ENCODE measurements around the gene COL25A1.

The COL25A1 gene

DNA sequence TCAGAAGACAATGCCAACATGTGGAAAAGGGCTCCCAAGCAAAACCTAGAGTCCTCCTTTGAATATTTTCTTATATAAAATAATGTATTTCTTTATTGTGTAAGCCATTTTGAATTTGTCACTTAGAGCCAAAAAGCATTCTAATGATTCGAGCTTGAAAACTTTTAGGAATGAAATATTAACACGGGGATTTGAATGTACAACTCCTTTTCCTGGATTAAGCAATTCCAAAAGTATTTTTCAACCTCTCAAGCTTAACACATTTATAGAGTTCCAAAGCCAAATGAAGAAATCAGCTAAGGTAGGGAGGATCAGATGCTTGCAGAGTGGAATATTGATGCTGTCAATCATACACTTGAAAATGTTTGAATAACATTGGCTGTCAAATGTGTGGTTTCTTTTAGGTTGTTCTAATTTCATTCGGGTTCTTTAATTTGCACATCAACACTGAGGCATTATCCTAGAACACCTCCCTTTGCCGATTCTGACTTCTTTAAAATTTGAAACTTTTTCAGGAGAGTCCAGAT, 472.4 kb downstream of the COL25A1 start:
- H3K4me2 ChIP-seq (ENCODE audit: low read length): peak overlapping the region; percentile 6; the same call in 1 of the 2 replicates
- peaks cover 10% of the 10 kb centered on the region for H3K4me1 ChIP-seq (ENCODE audit: low read length)
- no peaks in the 10 kb centered on the region for H3K9me3 ChIP-seq (ENCODE audit: insufficient read depth, low read length)
- no peak overlapping the region for H3K4me3 ChIP-seq (ENCODE audit: low read length)
- H3K9ac ChIP-seq (ENCODE audit: low read length): no peak overlapping the region
- TF ChIP-seq, protein P1, sequence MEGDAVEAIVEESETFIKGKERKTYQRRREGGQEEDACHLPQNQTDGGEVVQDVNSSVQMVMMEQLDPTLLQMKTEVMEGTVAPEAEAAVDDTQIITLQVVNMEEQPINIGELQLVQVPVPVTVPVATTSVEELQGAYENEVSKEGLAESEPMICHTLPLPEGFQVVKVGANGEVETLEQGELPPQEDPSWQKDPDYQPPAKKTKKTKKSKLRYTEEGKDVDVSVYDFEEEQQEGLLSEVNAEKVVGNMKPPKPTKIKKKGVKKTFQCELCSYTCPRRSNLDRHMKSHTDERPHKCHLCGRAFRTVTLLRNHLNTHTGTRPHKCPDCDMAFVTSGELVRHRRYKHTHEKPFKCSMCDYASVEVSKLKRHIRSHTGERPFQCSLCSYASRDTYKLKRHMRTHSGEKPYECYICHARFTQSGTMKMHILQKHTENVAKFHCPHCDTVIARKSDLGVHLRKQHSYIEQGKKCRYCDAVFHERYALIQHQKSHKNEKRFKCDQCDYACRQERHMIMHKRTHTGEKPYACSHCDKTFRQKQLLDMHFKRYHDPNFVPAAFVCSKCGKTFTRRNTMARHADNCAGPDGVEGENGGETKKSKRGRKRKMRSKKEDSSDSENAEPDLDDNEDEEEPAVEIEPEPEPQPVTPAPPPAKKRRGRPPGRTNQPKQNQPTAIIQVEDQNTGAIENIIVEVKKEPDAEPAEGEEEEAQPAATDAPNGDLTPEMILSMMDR (IDR thresholded peaks at IDR 0.05; ENCODE audit: low read depth, low read length): no peak
- TF ChIP-seq EZH2phosphoT487 (IDR thresholded peaks at IDR 0.05; ENCODE audit: low read depth): no peak
- no peaks in the 10 kb centered on the region for H4K20me1 ChIP-seq (ENCODE audit: insufficient read depth, low read length)
- no peak overlapping the region for H2AFZ ChIP-seq (ENCODE audit: low read depth, low read length)
- no peak overlapping the region for H3K27ac ChIP-seq (ENCODE audit: low read length)
- H3K79me2 ChIP-seq (ENCODE audit: low read length): no peaks in the 10 kb centered on the region
- H3K27me3 ChIP-seq (ENCODE audit: low read depth, low read length): peaks cover 12% of the 10 kb centered on the region
- H3K36me3 ChIP-seq (replicated peaks; ENCODE audit: low read depth, low read length): no peaks in the 10 kb centered on the region

DNA sequence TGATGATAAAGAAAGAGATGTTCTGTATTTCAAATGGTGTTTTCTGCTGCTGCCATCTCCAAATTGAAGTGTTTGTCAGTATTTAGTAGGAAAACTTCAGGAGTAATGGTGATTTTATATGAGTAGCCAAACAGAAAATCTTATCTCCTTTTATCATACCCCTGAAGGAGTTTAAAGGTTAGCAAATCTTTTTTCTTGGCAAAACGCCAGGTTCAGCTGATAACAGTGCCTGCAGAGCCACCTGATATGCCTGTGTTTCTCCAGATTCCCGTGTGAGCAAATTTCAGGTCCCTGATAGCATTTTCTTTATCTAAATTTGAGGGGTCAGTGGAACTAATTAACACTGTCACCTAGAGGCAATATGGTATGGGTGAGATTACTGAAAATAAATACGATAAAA, 473.8 kb downstream of the COL25A1 start:
- no peak overlapping the region for H3K27ac ChIP-seq (ENCODE audit: low read length)
- H3K9me3 ChIP-seq (ENCODE audit: insufficient read depth, low read length): no peaks in the 10 kb centered on the region
- no peaks in the 10 kb centered on the region for H4K20me1 ChIP-seq (ENCODE audit: insufficient read depth, low read length)
- H2AFZ ChIP-seq (ENCODE audit: low read depth, low read length): no peak overlapping the region
- H3K4me2 ChIP-seq (ENCODE audit: low read length): no peak overlapping the region
- TF ChIP-seq, protein P1 (IDR thresholded peaks at IDR 0.05; ENCODE audit: low read depth, low read length): no peak
- no peak for TF ChIP-seq EZH2phosphoT487 (IDR thresholded peaks at IDR 0.05; ENCODE audit: low read depth)
- peaks cover 6% of the 10 kb centered on the region for H3K27me3 ChIP-seq (ENCODE audit: low read depth, low read length)
- no peaks in the 10 kb centered on the region for H3K79me2 ChIP-seq (ENCODE audit: low read length)
- H3K9ac ChIP-seq (ENCODE audit: low read length): no peak overlapping the region
- H3K4me3 ChIP-seq (ENCODE audit: low read length): no peak overlapping the region
- H3K4me1 ChIP-seq (ENCODE audit: low read length): peaks cover 10% of the 10 kb centered on the region
- no peaks in the 10 kb centered on the region for H3K36me3 ChIP-seq (replicated peaks; ENCODE audit: low read depth, low read length)

DNA sequence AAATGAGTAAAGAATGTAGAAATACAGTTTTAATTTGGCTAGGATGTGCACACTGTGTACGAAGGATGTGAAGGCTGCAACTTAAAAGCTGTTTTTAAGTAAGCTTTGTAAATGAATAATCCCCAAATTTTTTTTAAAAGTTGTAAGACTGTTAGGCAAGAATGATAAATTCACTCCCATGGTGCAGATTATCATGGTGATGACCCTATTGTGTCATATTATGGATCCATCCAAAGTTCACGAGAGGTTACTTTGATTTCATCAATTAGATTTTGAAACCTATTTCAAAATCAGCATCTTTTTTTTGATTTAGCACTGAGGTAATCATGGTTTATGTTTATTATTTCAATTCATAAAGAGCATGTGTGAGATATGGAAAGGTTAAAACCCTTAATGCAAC, 476.7 kb downstream of the COL25A1 start:
- H3K79me2 ChIP-seq (ENCODE audit: low read length): no peaks in the 10 kb centered on the region
- no peaks in the 10 kb centered on the region for H3K27me3 ChIP-seq (ENCODE audit: low read depth, low read length)
- no peak overlapping the region for H3K27ac ChIP-seq (ENCODE audit: low read length)
- H3K4me2 ChIP-seq (ENCODE audit: low read length): no peak overlapping the region
- H4K20me1 ChIP-seq (ENCODE audit: insufficient read depth, low read length): no peaks in the 10 kb centered on the region
- no peak overlapping the region for H3K4me3 ChIP-seq (ENCODE audit: low read length)
- H3K36me3 ChIP-seq (replicated peaks; ENCODE audit: low read depth, low read length): no peaks in the 10 kb centered on the region
- no peaks in the 10 kb centered on the region for H3K9me3 ChIP-seq (ENCODE audit: insufficient read depth, low read length)
- no peak overlapping the region for H3K9ac ChIP-seq (ENCODE audit: low read length)
- H3K4me1 ChIP-seq (ENCODE audit: low read length): peaks cover 8% of the 10 kb centered on the region
- H2AFZ ChIP-seq (ENCODE audit: low read depth, low read length): no peak overlapping the region
- TF ChIP-seq, protein P1 (IDR thresholded peaks at IDR 0.05; ENCODE audit: low read depth, low read length): no peak
- TF ChIP-seq EZH2phosphoT487 (IDR thresholded peaks at IDR 0.05; ENCODE audit: low read depth): no peak

DNA sequence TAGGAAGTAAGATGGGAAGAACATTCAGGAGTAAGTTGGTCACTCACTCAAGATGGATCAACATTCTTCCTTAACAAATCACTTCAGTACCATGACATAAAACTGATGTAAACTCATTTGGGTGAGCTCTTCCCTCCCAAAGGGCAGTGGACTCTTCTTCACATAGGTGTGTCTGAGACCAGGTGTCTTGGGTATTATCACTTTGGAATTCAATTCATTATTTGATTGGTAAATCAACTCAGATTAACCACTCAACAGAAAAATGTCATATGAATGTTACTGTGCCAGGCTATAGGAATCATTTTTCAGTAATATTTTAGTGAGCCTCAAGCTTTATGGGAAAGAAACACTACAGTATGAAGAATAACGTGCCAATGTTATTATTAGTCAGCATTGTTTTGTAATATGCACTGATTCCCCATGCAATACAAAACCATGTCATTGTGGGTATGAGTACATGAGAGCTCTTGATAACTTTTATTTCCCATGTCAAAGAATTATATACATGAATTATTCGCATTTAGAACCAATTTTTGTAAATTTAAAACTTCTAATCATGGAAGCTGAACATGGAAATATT, 481.0 kb downstream of the COL25A1 start:
- H4K20me1 ChIP-seq (ENCODE audit: insufficient read depth, low read length): no peaks in the 10 kb centered on the region
- H3K27ac ChIP-seq (ENCODE audit: low read length): no peak overlapping the region
- no peaks in the 10 kb centered on the region for H3K4me1 ChIP-seq (ENCODE audit: low read length)
- no peaks in the 10 kb centered on the region for H3K79me2 ChIP-seq (ENCODE audit: low read length)
- no peak overlapping the region for H3K4me3 ChIP-seq (ENCODE audit: low read length)
- no peak overlapping the region for H3K4me2 ChIP-seq (ENCODE audit: low read length)
- no peaks in the 10 kb centered on the region for H3K9me3 ChIP-seq (ENCODE audit: insufficient read depth, low read length)
- no peak for TF ChIP-seq EZH2phosphoT487 (IDR thresholded peaks at IDR 0.05; ENCODE audit: low read depth)
- TF ChIP-seq, protein P1 (IDR thresholded peaks at IDR 0.05; ENCODE audit: low read depth, low read length): no peak
- H3K27me3 ChIP-seq (ENCODE audit: low read depth, low read length): peaks cover 2% of the 10 kb centered on the region; the same call in 1 of the 2 replicates
- no peak overlapping the region for H2AFZ ChIP-seq (ENCODE audit: low read depth, low read length)
- H3K9ac ChIP-seq (ENCODE audit: low read length): no peak overlapping the region
- H3K36me3 ChIP-seq (replicated peaks; ENCODE audit: low read depth, low read length): no peaks in the 10 kb centered on the region
